Measurements from ENCODE around the gene CSF1.

DNA sequence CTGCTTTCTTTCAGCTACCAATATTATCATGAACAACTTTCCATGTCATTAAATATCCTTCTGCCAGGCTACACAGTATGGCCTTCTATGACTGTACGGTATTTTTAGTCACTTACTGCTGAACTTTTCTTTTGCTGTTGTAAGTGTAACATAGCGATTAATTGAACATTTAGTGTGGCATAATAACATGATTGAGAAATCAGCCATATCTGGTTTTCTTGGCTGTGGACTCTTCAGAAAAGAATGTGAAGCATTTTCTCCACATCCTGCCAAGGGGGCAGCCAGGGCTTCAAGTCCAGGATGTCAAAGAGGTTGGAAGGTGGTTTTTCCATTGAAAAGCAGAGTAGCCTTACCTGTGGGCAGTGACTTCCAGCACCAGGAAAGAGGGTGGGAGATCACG lies 65.1 kb downstream of the CSF1 start:
- TF ChIP-seq POLR2A (IDR thresholded peaks at IDR 0.05; ENCODE audit: low read depth, low read length) = no peak
- no peak for TF ChIP-seq POLR2AphosphoS5 (IDR thresholded peaks at IDR 0.05; ENCODE audit: low read depth, low read length)
